NOMO-1 treated with dmso at 0.1 percent for 144 hours (cell line): Measurements from ENCODE around the gene HOXA1.

ENCODE experiments used
- DNase-seq: peaks from one replicate; lab custom pipeline; 2025; ENCODE audit not compliant: unreplicated experiment; lab: John Stamatoyannopoulos, UW

The HOXA1 gene

DNA sequence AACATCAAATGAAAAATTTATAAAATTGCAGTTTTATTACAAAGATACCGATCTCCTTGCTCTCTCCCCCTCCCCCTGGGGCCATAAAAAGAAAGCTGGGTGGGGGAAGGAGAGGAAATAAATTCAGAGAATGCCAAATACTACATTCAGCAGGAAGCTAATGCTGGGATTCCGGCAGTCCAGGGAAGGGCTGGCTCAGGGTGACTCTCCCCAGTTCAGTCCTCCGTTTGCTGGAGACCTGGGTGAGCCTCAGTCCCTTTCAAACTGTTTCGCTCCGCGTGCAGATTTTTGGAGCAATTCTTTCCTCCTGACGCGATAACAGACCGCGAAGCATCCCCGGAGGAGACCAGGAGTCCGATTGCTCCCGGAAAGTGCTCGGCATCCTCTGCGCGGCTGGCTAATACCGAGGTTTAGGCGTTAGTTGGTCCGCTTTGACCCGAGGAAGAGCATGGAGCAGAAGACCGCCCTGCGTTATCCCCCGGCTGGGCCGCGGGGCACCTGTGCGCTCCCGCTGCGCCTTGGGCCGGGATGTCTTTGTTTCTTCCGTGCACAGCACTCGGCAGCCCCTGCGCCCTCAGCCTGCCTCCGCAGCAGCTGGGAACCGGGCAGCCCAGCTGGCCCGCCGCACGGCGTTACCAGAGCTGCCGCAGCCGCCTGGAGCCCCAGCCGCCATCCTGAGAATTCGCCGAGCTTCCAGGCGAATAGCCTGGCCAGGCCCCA lies 10.5 kb upstream of the HOXA1 start:
- DNase-seq: no peak

DNA sequence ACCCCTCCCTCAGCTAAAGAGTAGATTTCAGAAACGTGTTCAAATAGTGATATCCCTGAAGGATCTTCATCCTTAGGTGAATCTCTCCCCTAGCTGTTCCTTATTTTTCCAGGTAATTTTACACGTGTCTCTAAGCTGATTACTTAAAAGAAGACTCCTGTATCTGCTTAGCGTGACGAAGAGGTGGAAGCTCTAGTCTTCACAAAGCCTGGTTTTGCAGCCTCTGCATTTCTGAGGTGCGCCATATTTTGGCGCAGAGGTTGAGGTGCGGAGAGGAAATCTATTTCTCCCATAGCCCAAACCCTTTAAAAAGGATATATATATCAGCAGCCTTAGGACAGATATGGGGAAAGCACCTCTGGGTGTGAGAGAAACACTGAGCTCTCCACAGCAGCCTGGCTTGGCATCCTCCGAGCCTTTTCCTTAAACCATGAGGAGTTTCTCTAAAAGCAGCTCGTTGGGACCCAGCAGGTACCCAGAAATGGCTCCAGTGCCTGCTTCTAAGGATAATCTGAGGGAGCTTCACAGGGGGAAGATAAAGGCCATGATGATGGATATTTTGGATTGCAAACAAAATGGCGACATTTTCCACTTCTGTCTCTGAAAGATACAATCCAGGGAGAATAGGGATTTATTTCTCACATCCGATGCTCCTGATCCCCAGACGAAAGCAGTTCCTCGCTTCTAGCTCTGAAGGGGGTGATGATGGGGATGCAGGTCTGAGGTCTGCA lies 9.7 kb upstream of the HOXA1 start:
- no peak for DNase-seq

DNA sequence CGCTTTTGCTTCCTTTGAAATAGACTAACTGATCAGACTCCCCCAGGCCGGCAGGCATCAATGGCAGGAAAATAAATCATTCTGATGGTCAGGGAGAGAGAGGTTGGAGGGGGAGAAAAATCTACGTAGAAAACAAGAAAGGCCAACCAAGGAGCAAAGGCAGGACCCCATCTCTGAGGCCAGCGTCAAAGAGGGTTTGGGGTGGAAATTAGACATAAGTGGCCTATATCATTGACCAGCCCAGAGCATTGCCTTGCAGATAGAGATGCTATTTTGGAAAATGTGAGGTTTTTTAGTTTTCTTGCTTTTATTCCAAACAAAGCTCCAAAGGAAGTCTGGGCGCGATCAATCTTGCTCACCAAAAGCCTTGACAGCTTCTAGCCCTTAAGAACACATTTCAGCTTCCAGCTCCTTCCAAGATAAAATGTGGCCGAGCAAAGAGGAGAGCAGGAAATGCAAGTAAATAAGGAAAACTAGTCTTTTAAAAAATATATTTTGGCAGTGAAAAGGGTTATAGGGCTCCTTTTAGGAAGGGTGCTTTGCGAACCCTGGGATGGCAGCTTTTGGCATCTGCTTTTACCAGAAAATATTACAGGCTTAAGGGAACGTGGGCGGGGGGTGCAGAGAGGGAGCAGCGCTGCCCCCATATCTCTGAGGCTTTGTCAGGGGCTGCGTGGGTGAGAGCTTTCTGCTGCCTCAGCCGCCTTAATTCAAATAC lies 8.7 kb upstream of the HOXA1 start:
- DNase-seq: no peak

DNA sequence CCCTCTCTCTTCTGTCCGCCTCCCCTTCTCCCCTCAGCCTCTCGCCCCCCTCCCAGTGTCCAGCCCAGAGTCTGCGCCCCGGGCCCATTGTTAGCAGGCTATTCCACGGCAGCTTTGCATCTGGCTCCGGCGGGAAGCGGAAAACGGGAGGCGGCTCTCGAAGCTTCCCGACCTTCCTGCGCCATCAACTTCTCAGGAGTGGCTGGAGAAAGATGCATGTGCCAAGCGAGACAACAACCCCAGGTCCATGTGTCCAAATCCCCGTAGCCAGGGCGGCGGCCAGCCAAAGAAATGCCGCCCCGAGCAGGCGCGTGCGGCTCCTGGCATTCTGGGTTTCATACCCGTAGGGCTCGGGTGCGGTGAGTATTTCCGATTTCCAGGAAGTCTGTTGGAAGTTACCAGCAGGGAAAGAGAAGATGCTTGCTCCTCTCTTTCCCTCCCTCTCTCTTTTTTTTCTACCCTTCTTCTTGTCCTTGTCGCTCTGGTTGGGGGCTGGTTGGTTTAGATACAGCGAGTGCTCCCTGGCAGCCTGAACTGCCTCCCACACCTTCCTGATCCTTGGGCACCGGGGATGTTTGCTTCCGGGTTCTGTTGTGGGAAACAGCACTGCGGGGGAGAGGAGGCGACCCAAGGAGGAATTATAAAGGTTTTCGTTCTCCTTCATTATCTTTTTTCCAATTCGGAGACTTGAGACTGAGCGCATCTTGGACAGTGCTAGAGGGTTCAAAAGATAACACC lies 7.9 kb upstream of the HOXA1 start:
- DNase-seq: no peak

DNA sequence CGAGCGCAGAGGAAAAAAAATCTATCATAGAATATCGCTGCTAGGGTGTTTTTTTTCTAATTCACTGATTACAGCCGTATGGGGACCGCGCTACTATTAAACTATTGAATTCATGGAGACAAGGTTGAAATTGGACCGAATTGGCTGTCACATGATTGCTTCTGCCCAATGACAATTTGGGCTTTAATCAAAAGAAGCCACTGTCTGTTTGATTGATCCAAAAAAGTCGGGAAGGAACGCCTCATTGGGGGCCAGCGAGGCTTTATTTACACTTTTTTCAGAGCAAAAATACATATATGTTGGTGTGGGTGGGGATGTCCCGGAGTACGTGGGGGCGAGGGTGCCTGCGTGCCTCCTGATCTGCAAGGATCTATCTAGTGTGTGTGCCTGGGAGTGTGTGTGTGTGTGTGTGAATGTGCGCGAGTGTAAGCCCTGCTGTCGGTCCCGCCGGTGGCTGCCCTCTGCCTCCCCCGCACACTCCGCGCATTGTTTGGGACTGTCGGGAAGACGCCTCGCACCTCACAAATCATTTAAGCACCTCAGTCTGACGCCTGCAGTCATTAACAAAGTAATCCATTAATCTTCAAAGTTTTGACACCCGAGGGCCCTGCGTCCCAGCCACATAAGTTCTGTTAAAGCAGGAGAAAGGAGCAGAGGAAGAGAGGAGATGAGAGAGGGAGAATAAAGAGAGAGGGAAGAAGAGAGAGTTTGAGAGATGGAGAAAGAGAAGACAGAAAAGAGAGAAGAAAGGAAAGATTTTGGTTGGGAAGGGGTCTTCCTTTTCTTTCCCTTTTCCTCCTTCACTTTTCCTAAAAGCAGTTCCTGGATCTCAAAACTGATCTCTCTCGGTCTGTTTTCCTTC lies 7.0 kb upstream of the HOXA1 start, which contains the start of gene HOXA2:
Gene HOXA2, minus strand, starts transcription at position 103 of the 862 bp plus-strand sequence. CDS start 183 bp downstream, outside the sequence.
- no peak for DNase-seq

DNA sequence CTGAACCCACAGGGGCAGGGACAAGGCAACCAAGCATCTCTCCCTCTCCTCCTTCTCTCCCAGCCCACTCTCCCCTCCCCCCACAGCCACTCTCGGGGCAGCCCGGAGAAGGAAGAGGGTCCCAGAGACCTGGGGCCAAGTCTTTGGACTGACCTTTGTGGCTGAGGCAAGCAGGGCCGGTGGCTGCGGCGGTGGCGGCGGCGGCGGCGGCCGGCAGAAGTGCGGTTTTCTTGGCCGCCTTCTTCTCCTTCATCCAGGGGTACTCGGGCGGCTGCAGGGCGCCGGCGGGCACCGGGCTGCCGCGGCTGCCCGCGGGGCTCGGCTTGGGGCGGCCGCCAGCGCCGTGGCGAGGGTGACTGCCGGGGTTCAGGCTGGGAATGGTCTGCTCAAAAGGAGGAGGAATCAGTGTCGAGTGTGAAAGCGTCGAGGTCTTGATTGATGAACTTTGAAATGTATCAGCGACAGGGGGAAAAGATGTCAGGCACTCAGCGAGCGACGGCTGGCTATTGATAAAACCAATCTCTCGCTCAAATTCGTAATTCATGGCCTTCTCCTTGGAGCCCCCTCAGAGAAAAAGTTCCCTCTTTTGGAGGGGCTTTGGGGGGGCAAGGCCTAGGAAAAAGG lies 6.3 kb upstream of the HOXA1 start:
- no peak for DNase-seq

DNA sequence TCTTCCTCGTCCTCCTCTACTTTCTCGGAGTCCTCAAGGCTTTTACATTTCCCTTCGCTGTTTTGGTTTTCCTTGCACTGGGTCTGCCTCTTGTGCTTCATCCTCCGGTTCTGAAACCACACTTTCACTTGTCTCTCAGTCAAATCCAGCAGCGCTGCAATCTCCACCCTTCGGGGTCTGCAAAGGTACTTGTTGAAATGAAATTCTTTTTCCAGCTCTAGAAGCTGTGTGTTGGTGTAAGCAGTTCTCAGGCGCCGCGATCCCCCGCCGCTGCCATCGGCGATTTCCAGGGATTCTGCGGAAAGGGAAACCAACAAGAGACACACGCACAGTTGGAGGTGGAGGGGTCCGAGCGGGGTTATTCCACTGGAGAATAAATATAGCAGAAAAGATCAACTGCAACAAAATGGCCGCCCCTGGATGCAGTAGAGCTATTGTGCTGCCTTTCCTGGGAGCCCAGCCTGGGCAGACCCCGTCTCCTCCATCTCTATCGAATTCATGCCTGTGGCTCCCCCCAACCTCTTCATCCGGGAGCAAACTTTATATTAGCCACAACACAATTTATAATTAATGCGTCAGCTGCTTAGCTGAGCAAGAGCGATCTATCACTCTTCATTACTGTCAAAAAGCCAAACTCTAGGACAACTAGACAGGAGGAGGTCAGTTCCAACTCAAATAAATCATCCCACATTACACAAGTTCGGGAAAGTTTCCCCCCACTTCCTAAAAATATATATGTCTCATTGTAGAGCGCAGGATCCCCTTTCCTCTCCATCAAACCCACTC lies 5.6 kb upstream of the HOXA1 start:
- DNase-seq: no peak

DNA sequence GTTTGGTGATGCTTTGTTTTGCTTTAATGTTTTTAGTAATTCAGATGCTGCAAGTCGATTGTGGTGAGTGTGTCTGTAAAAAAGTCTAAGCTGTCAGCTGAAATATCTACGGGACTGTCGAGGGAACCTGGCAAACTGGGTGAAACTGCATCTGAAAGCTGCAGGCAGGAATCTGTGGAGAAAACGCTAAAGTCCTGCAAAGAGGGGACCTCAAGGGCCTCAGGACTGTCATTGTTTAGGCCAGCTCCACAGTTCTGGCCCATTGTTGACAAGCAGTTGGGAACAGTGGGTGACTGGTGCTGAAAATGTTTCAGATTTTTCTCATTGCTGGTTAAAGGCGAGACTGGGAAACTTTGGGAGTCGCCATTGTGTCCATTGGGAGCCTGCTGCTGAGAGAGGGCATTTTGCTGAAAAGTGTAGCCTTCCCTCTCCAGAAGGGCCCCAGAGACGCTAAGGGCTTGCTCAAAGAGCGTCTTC lies 4.9 kb upstream of the HOXA1 start:
- no peak for DNase-seq

DNA sequence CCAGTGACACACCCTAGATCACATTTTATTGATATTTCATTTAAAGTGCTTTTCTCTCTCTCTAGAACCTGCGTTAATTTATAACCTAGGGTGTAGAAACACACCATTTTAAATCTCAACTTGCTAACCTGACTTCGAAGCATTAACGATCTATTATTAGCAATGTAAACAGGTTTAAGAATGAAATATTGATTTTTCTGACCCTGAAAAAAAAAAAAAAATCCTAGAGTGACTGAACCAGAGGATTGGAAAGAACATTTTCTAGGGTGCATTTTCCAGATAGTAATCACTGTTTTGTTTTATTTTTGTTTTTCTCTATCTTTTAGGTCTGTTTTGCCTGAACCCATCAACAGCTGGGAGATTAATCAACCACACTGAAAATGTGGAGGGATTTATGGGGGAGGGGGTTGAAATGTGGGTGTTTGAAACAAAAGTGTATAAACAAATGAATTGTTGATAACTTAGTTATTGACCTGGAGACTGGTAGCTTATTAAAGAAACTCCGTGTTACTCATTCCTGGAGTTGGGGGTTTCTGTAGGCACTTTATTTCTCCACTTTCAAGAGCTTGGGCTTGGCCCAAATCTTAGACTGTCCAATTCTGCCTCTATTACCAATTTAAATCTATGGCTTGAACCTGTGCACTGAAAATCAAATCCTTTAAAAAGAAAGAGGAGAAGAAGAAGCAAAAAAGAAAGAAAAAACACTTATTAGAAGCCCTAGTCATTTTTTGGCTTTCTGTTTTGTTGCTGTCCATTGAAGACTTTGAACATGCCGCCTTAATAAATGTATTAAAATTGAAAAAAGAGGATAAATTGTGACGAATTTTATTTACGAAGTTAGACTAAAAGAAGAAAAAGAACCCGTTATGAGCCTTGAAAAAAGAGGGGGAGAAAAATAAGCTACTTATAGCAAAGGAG lies 3.9 kb upstream of the HOXA1 start:
- no peak for DNase-seq

DNA sequence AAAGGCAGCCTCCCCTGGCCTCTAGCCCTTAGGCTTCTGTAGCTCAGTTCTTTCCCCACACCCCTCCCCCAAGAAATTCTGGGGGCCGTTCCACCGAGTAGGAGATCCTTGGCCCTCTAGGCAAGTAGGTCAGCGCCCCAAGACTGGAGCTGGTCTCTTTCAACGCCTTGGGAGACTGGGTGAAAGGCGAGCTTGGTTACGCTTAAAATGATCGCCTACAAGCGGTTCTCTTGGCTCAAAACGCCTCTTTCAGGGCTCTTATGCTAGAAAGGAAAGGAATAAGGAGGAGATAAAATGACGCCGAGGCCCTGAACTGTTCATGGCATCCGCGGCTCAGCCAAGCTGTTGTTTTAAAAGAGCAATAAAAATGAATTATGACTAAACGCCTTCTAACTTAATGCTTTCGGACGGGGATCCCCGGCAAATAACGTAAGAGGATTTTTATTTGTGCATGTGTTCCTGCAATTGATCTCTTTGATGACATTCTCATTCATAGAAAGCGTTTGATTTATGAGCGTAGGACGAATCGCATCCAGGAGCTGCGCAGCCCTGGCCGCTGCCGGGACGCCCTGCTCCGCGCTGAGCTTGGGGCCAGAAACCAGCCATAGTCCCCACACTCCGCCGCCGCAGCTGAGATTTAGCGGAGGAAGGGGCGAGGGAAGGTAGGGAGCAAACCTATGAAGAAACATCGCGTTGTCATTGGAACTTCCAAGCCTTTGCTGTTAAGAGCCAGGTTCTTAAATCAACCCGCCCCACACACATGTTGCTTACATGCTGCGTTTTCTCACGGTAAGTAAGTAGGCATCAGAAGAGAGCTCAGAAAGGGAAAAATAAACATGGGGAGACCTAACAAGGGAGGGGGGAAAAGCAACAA lies 3.0 kb upstream of the HOXA1 start:
- no peak for DNase-seq

DNA sequence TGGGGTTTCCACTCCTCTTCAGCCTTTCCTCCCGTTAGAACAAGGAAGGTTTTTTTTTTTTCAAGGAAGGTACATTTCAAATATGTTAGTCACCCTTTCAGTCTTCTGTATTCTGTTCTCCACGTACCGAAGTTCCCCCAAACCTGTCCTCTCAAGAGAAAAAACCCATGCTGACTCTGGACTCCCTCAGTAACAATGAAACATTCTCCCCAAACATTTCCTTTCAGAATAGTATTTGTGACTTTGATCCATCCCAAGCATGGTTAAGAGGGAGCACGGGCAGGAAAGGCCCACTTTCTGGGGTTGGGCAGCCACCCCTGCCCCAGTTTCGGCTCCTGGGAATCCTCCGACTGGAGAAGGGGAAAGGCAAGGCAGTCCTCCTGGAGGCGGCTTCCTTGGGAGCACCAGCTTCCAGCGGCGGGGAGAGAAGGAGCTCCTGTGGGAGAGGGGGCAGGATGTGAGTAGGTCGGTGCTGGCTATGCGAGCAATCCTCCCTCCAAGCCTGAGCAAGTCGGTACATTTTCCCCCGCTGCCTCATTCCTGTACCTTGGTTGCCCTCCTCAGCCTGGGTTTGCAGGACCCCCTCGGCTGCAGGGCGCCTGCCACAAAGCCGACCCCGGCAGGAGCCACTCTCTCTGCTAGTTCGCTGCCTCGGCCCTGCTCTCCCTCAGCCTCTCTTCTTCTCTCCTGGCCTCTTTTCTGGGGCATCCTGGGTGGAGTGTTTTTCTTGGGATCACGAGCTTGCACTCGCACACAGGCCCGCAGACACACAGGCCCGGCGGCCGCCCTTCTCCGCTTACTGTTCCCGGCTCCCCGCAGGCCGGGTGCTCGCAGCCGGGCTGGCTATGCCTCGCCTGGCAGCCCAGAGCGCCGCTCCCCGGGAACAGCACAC lies 2.1 kb upstream of the HOXA1 start:
- DNase-seq: no peak

DNA sequence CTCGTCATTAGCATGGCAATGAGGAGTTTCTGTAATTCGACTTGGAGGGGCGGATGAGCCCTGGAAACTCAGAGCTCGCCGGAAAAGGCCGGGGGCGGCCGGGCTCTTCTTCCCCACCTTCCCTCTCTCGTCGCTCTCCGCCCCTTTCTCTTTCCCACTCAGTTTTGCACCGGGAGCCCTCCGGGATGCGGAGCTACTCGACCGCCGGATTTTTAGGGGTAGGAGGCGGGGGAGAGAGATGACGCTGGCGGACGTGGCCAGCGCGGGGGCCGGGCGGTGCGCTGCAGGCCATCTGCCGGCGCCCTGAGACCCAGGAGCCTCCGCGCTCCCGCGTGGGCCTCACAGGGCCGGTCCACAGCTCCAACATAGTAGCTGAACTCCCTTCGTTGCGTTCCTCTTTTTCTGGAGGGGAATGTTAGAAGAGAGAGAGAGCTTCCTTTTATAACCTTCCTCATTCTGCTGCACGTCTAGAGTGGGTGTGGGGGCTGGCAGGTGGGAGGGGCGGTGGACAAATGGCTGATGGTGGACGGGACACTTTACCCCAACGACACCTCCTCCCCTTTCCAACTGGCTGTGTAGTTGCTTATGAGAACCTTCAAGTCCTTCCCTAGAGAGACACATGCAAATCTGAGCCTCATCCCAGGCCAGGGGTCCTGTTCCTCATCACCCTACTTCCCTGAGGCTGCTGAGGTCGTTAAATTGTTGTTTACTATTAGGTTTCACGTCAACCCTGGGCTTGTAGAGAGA lies 1.1 kb upstream of the HOXA1 start:
- DNase-seq: no peak

DNA sequence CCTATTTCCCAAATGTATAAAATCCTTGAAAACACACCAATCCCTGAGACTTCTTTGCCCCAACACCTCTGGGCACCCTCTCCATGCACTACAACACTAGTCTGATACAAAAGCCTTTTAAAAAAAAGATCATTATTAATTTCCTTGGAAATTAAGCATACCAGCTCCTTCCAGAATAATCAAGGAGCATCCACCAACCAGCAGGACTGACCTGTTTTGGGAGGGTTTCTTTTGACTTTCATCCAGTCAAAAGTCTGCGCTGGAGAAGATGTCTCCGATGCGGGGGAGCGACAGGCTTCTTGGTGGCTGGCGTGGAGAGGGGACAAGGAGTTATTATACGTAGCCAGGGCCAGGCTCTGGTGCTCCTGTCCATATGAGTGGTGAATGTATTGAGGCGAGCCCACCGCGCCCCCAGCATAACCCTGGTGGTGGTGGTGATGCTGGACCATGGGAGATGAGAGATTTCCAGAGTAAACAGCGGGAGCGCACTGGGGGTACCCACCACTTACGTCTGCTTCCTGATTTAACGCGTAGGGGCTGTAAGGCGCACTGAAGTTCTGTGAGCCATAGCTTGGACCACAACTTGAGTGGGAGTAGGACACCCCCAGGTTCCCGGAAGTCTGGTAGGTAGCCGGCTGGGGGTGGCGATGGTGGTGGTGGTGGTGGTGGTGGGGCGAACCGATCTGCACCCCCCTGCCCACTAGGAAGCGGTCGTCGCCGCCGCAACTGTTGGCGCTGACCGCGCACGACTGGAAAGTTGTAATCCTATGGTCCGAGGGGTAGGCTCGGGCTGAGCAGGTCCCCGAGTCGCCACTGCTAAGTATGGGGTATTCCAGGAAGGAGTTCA lies 527 bp downstream of the HOXA1 start:
- DNase-seq: no peak

DNA sequence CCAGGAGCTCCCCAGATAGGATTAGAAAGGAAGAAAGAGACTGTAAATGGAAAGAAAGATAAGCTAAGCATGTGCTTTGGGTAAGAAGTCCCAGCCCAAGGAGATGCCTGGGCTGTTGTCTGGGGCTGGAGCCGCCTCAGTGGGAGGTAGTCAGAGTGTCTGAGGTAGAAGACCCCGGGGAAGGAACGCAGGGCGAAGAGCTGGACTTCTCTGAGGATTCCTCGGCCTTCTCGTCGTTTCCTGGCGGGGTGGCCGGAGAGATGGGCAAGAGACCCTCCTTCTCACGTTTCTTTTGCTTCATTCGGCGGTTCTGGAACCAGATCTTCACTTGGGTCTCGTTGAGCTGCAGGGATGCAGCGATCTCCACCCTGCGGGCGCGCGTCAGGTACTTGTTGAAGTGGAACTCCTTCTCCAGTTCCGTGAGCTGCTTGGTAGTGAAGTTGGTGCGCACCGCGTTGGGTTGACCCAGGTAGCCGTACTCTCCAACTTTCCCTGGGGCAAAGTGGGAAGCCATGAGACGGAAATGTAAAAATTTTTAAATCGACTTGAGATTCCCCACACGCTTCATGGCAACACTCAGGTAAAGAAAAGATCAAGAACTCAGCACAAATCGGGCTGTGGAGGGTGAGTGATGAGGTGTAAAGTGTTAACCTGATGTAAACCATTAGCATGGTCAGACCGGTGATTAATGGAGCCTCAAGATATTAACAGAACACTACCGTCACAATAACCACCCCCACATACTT lies 1.3 kb downstream of the HOXA1 start:
- no peak for DNase-seq
